K562 (cell line): ENCODE data around the gene ORAI1. TPM values are rescaled to one million over a fixed set of nuclear protein-coding genes. Genes with fewer than 3 reads are reported as not detected.

Experiments used
- DNMT1 ChIP-seq: fragments of 450-650 bp; IDR thresholded peaks from 2 replicates; pipeline ENCODE4 v1.6.1; 2016; ENCODE audit warnings: antibody characterized with exemption, mild to moderate bottlenecking
- HEY1 ChIP-seq: fragments of 250-450 bp; sonication (Bioruptor Pico); IDR thresholded peaks from 2 replicates; pipeline ENCODE4 v1.5.0; 2020; ENCODE audit warnings: mild to moderate bottlenecking, moderate library complexity, borderline replicate concordance
- HMG20A ChIP-seq: fragments of 450-650 bp; formaldehyde crosslinking; conservative IDR thresholded peaks from 2 replicates; pipeline ENCODE4 v1.4.0; 2020; ENCODE audit warnings: mild to moderate bottlenecking, mixed read lengths
- IFI16 ChIP-seq: fragments of 250-450 bp; sonication (Bioruptor Pico); IDR thresholded peaks from 2 replicates; pipeline ENCODE4 v2.1.2; 2022; ENCODE audit warnings: mild to moderate bottlenecking, inconsistent platforms
- MITF ChIP-seq: IDR thresholded peaks from 2 replicates; pipeline ENCODE4 v1.6.1; 2014; ENCODE audit warnings: antibody characterized with exemption
- PTTG1 ChIP-seq: fragments of 450-650 bp; IDR thresholded peaks from 2 replicates; pipeline ENCODE4 v1.6.1; 2016; ENCODE audit warnings: low read depth, mild to moderate bottlenecking, missing genetic modification characterization, missing compliant biosample characterization
- RBM25 ChIP-seq: fragments of 200-400 bp; formaldehyde crosslinking; IDR thresholded peaks from 2 replicates; pipeline ENCODE4 v1.6.1; 2018; ENCODE audit warnings: low read length, low read depth, moderate library complexity; ENCODE audit not compliant: severe bottlenecking
- SMAD1 ChIP-seq: fragments of 150-350 bp; IDR thresholded peaks from 2 replicates; pipeline ENCODE4 v1.6.1; 2014; ENCODE audit warnings: low read length, low read depth; ENCODE audit not compliant: partially characterized antibody
- SMARCA4 ChIP-seq: fragments of 450-650 bp; IDR thresholded peaks from 2 replicates; pipeline ENCODE4 v1.6.1; 2016
- TEAD4 ChIP-seq, 2 experiments: sonication (generic) in 1 of 2; formaldehyde crosslinking in 1 of 2; IDR thresholded peaks; 2 replicates each; pipeline versions ENCODE4 v1.6.1 to v1.8.0; 2012 to 2022; ENCODE audit warnings: borderline replicate concordance in 1 of 2, inconsistent platforms in 1 of 2, low read length in 1 of 2, mild to moderate bottlenecking in 1 of 2, missing genetic modification reagents in 1 of 2
- ZBTB7A ChIP-seq: IDR thresholded peaks from 2 replicates; pipeline ENCODE4 v1.6.1; 2011; ENCODE audit warnings: low read depth, mild to moderate bottlenecking, low read length, moderate library complexity, borderline replicate concordance; ENCODE audit not compliant: control insufficient read depth
- ZC3H8 ChIP-seq: fragments of 450-650 bp; IDR thresholded peaks from 2 replicates; pipeline ENCODE4 v1.6.1; 2017
- ZNF311 ChIP-seq: fragments of 250-450 bp; sonication (Bioruptor Pico); IDR thresholded peaks from 2 replicates; pipeline ENCODE4 v1.4.0; 2020; ENCODE audit warnings: mild to moderate bottlenecking, moderate library complexity
- ZNF592 ChIP-seq: fragments of 450-650 bp; IDR thresholded peaks from 2 replicates; pipeline ENCODE4 v1.6.1; 2017; ENCODE audit warnings: antibody characterized with exemption, mild to moderate bottlenecking
- ZNF696 ChIP-seq: fragments of 250-450 bp; sonication (Bioruptor Pico); conservative IDR thresholded peaks from 2 replicates; pipeline ENCODE4 v1.4.0; 2020; ENCODE audit warnings: mild to moderate bottlenecking, moderate library complexity
- polyA plus RNA-seq, 8 experiments: library from polyadenylated mRNA; depleted of rRNA in 4 of 8; stranded (reverse) in 5 of 8; unstranded in 3 of 8; fragments of >200 nt; fragmentation: Nextera tagmentation in 2 of 8; fragmentation: Illumina TruSeq in 1 of 8; extraction: Ambion mirVana in 2 of 8; extraction: Trizol in 1 of 8; gene quantifications; 2 replicates each; pipeline versions ENCODE4 v1.2.1 to v1.2.3, GENCODE V29; 2011 to 2014; ENCODE audit warnings: inconsistent platforms in 1 of 8, missing spikeins in 1 of 8
- total RNA-seq, 7 experiments: library from RNA; depleted of rRNA in 6 of 7; stranded (reverse); fragments of >200 nt in 6 of 7; fragmentation: Illumina TruSeq in 2 of 7; extraction: Trizol in 2 of 7; gene quantifications; 2 replicates each; pipeline versions ENCODE4 v1.2.1 to v1.2.3, GENCODE V29; 2011 to 2021; ENCODE audit warnings: low replicate concordance in 1 of 7
- TF ChIP-seq, protein P1 (sequence below): IDR thresholded peaks from 2 replicates; pipeline ENCODE4 v1.6.1; 2016; ENCODE audit warnings: missing genetic modification characterization, missing compliant biosample characterization
- TF ChIP-seq, protein P2 (sequence below): fragments of 450-650 bp; formaldehyde crosslinking; IDR thresholded peaks from 2 replicates; pipeline ENCODE4 v1.4.0; 2020; ENCODE audit warnings: mild to moderate bottlenecking, mixed read lengths

Gene ORAI1
- total and polyA plus RNA-seq, 9 of the 15 experiments (the other 6 are each of a cell fraction or from before 2014, with no cell fraction given) = 2.6 to 23.8 (median 9.3) TPM

DNA sequence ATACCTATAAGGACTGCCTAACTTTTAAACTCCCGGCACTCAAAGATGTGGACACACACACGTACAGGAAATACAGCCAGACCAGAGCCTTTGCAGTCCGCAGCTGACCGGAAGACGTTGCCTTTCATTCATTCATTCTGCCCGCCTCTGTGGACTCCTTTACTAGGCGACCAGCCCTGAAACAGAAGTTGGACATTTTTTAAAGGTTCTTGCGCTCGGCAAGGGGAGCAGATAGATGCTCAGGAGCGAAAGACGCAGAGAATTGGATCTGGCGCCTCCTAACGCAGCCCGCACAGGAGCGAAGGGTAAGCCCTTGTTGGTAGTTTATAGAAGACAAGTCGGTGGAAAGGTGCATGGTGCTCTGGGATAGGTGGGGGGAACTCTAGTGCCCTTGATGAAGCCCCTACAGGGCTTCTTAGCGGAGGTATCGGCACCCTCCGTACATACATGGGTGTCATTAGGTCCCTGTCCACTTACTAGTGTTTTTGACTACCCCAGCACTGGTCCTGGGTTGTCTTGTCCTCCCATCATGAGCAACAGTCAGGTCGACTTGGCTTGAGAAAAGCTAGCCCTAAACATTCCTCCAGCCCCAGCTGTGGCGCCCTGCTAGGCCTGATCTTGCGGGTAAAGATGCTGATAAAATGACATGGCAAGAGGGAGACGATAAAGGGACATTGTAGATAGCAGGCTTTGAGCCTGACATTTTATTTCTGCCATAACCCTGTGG lies 45.2 kb upstream of the ORAI1 start, which contains the start of gene KDM2B (continued):
- TF ChIP-seq ZNF592 (0 out of 2 replicates have a peak, but pooled peaks have one; percentile 18), TEAD4 (IDR thresholded peaks at IDR 0.05; ENCODE audit: low read length) (peak; percentile 62), TEAD4 (CRISPR knock-in tag; IDR thresholded peaks at IDR 0.05; ENCODE audit: borderline replicate concordance) (no peak), HEY1 (CRISPR knock-in tag) (no peak), ZC3H8 (no peak), ZNF696 (CRISPR knock-in tag) (no peak), ZNF311 (no peak), MITF (no peak), HMG20A (no peak), ZBTB7A (no peak), PTTG1 (tag) (no peak), IFI16 (CRISPR knock-in tag) (0 out of 2 replicates have a peak, but pooled peaks have one; percentile 41), DNMT1 (no peak), SMAD1 (no peak), RBM25 (no peak), SMARCA4 (peak; percentile 21; the same call in 1 of the 2 replicates)
- TF ChIP-seq, protein P1, sequence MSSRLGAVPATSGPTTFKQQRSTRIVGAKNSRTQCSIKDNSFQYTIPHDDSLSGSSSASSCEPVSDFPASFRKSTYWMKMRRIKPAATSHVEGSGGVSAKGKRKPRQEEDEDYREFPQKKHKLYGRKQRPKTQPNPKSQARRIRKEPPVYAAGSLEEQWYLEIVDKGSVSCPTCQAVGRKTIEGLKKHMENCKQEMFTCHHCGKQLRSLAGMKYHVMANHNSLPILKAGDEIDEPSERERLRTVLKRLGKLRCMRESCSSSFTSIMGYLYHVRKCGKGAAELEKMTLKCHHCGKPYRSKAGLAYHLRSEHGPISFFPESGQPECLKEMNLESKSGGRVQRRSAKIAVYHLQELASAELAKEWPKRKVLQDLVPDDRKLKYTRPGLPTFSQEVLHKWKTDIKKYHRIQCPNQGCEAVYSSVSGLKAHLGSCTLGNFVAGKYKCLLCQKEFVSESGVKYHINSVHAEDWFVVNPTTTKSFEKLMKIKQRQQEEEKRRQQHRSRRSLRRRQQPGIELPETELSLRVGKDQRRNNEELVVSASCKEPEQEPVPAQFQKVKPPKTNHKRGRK = no peak
- TF ChIP-seq, protein P2, sequence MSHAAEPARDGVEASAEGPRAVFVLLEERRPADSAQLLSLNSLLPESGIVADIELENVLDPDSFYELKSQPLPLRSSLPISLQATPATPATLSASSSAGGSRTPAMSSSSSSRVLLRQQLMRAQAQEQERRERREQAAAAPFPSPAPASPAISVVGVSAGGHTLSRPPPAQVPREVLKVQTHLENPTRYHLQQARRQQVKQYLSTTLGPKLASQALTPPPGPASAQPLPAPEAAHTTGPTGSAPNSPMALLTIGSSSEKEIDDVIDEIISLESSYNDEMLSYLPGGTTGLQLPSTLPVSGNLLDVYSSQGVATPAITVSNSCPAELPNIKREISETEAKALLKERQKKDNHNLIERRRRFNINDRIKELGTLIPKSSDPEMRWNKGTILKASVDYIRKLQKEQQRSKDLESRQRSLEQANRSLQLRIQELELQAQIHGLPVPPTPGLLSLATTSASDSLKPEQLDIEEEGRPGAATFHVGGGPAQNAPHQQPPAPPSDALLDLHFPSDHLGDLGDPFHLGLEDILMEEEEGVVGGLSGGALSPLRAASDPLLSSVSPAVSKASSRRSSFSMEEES (CRISPR knock-in tag) = no peak
